H1 (cell line): Measurements from ENCODE around the gene TRIM59. TPM values are rescaled to one million over a fixed set of nuclear protein-coding genes. Genes with fewer than 3 reads are reported as not detected.

Source experiments
- CTCF ChIA-PET: fragments of 300-600 bp; sonication (Branson Sonifier 250); formaldehyde crosslinking; loops from one replicate; lab custom pipeline; 2021; ENCODE audit not compliant: partially characterized antibody; lab: Charles Lee
- POLR2A ChIA-PET: fragments of 300-600 bp; sonication (Branson Sonifier 250); formaldehyde crosslinking; loops from one replicate; lab custom pipeline; 2021; ENCODE audit warnings: inconsistent platforms; ENCODE audit not compliant: partially characterized antibody; lab: Charles Lee
- DNase-seq, 2 experiments: peaks; one replicate each; pipeline versions ENCODE4 v3.0.0 to v3.0.0-alpha.2; 2010 to 2022; ENCODE audit warnings: low spot score in 2 of 2, low read depth in 1 of 2, mixed read lengths in 1 of 2
- FAIRE-seq: peaks from 2 replicates; lab custom pipeline; 2011; peaks lifted over from hg19 to GRCh38; lab: Jason Lieb, UNC
- H2AFZ ChIP-seq: 2 replicates; pipeline ENCODE4 v1.8.1; 2012; ENCODE audit warnings: low read length, inconsistent platforms
- H2AK5ac ChIP-seq: 2 replicates; pipeline ENCODE4 v1.6.1; 2013; ENCODE audit warnings: low read depth, low read length
- H2BK120ac ChIP-seq: replicated peaks from 2 replicates; pipeline ENCODE3; 2013; ENCODE audit warnings: low read depth, low read length, inconsistent platforms
- H2BK12ac ChIP-seq: 2 replicates; pipeline ENCODE4 v1.6.1; 2013; ENCODE audit warnings: low read depth, low read length
- H2BK15ac ChIP-seq: 2 replicates; pipeline ENCODE4 v1.6.1; 2013; ENCODE audit warnings: low read length
- H2BK20ac ChIP-seq: 2 replicates; pipeline ENCODE4 v1.6.1; 2013; ENCODE audit warnings: low read length
- H2BK5ac ChIP-seq: 2 replicates; pipeline ENCODE4 v1.6.1; 2013; ENCODE audit warnings: low read depth, low read length
- H3K14ac ChIP-seq: 2 replicates; pipeline ENCODE4 v1.6.1; 2013; ENCODE audit warnings: inconsistent platforms; ENCODE audit not compliant: insufficient read length
- H3K18ac ChIP-seq: 2 replicates; pipeline ENCODE4 v1.6.1; 2013; ENCODE audit warnings: low read length; ENCODE audit errors: extremely low read depth
- H3K23ac ChIP-seq: 2 replicates; pipeline ENCODE4 v1.6.1; 2013; ENCODE audit warnings: inconsistent platforms; ENCODE audit not compliant: insufficient read length
- H3K23me2 ChIP-seq: 2 replicates; pipeline ENCODE4 v1.6.1; 2013; ENCODE audit warnings: low read depth, low read length
- H3K27ac ChIP-seq: 2 replicates; pipeline ENCODE4 v1.6.1; 2011; ENCODE audit warnings: low read depth, low read length, inconsistent platforms
- H3K27me3 ChIP-seq, 4 experiments: replicated peaks in 1 of 4; 1 replicate in 1 of 4; 2 replicates in 3 of 4; pipeline versions ENCODE4 v1.6.1 to v1.8.1; 2011 to 2013; ENCODE audit warnings: low read length in 3 of 4, mild to moderate bottlenecking in 3 of 4, inconsistent platforms in 2 of 4, mixed read lengths in 2 of 4, moderate library complexity in 1 of 4; ENCODE audit not compliant: control insufficient read depth in 3 of 4, insufficient read depth in 3 of 4; ENCODE audit errors: extremely low read depth in 1 of 4
- H3K36me3 ChIP-seq, 4 experiments: 2 replicates each; pipeline versions ENCODE4 v1.6.1 to v1.8.1; 2011 to 2013; ENCODE audit warnings: mild to moderate bottlenecking in 4 of 4, low read length in 3 of 4, moderate library complexity in 2 of 4, control low read depth in 1 of 4, inconsistent platforms in 1 of 4; ENCODE audit not compliant: insufficient read depth in 4 of 4, control insufficient read depth in 2 of 4
- H3K4ac ChIP-seq: replicated peaks from 2 replicates; pipeline ENCODE3; 2013; ENCODE audit warnings: low read length, low read depth, mixed read lengths, inconsistent platforms; ENCODE audit not compliant: insufficient read length
- H3K4me1 ChIP-seq, 4 experiments: replicated peaks in 1 of 4; 1 replicate in 1 of 4; 2 replicates in 3 of 4; pipeline versions ENCODE4 v1.6.1 to v1.8.1; 2011 to 2013; ENCODE audit warnings: low read length in 3 of 4, inconsistent platforms in 2 of 4, mixed read lengths in 1 of 4; ENCODE audit not compliant: insufficient read depth in 4 of 4, control insufficient read depth in 3 of 4
- H3K4me2 ChIP-seq, 2 experiments: 2 replicates each; pipeline versions ENCODE4 v1.6.1 to v1.8.1; 2011 to 2013; ENCODE audit warnings: low read depth in 2 of 2, low read length in 2 of 2, control low read depth in 1 of 2, inconsistent platforms in 1 of 2, mild to moderate bottlenecking in 1 of 2; ENCODE audit not compliant: insufficient read depth in 1 of 2
- H3K4me3 ChIP-seq, 4 experiments: fragments of 200-600, 300-600 bp in 1 of 4; sonication (generic), shearing (Covaris generic), sonication (Bioruptor Twin) in 1 of 4; 2 replicates each; pipeline versions ENCODE4 v1.5.1 to v1.8.1; 2011 to 2016; ENCODE audit warnings: low read length in 4 of 4, low read depth in 3 of 4, control low read depth in 2 of 4, inconsistent platforms in 2 of 4, mild to moderate bottlenecking in 2 of 4, mixed read lengths in 1 of 4, moderate library complexity in 1 of 4; ENCODE audit not compliant: insufficient read depth in 2 of 4; ENCODE audit errors: extremely low read depth in 1 of 4
- H3K56ac ChIP-seq: replicated peaks from 2 replicates; pipeline ENCODE3; 2013; ENCODE audit warnings: low read depth, mild to moderate bottlenecking, mixed read lengths, low read length, inconsistent platforms; ENCODE audit not compliant: insufficient read length
- H3K79me1 ChIP-seq: 2 replicates; pipeline ENCODE4 v1.6.1; 2013; ENCODE audit warnings: low read depth, low read length, control low read depth
- H3K79me2 ChIP-seq, 2 experiments: 2 replicates each; pipeline versions ENCODE4 v1.6.1 to v1.8.1; 2012 to 2013; ENCODE audit warnings: low read length in 2 of 2, mild to moderate bottlenecking in 2 of 2, inconsistent platforms in 1 of 2; ENCODE audit not compliant: insufficient read depth in 2 of 2, control insufficient read depth in 1 of 2
- H3K9ac ChIP-seq, 4 experiments: replicated peaks in 1 of 4; 1 replicate in 1 of 4; 2 replicates in 3 of 4; pipeline versions ENCODE4 v1.6.1 to v1.8.1; 2011 to 2013; ENCODE audit warnings: low read depth in 3 of 4, low read length in 3 of 4, control low read depth in 2 of 4, mild to moderate bottlenecking in 2 of 4, moderate library complexity in 2 of 4, inconsistent platforms in 1 of 4; ENCODE audit errors: extremely low read depth in 1 of 4
- H3K9me3 ChIP-seq, 2 experiments: 2 replicates each; pipeline versions ENCODE4 v1.6.1 to v1.8.1; 2012 to 2013; ENCODE audit warnings: mild to moderate bottlenecking in 2 of 2, moderate library complexity in 2 of 2, control low read depth in 1 of 2, inconsistent platforms in 1 of 2, low read depth in 1 of 2, low read length in 1 of 2, mixed read lengths in 1 of 2; ENCODE audit not compliant: insufficient read depth in 2 of 2
- H4K20me1 ChIP-seq, 2 experiments: replicated peaks in 1 of 2; 2 replicates each; pipeline versions ENCODE3 to v1.8.1; 2011 to 2013; ENCODE audit warnings: inconsistent platforms in 2 of 2, low read length in 2 of 2, mild to moderate bottlenecking in 1 of 2; ENCODE audit not compliant: insufficient read depth in 2 of 2, control insufficient read depth in 1 of 2
- H4K5ac ChIP-seq: 2 replicates; pipeline ENCODE4 v1.6.1; 2013; ENCODE audit warnings: low read length, low read depth, mixed read lengths, inconsistent platforms; ENCODE audit not compliant: insufficient read length
- H4K8ac ChIP-seq: 2 replicates; pipeline ENCODE4 v1.8.0; 2013; ENCODE audit warnings: mild to moderate bottlenecking, moderate library complexity, low read length, inconsistent platforms; ENCODE audit not compliant: insufficient read depth; ENCODE audit errors: extremely low read depth
- H4K91ac ChIP-seq: replicated peaks from 2 replicates; pipeline ENCODE3; 2013; ENCODE audit warnings: low read length, mixed read lengths, inconsistent platforms; ENCODE audit not compliant: insufficient read length
- CBX5 ChIP-seq: fragments of 300-800, 300-1000 bp; sonication (generic); IDR thresholded peaks from 2 replicates; pipeline ENCODE4 v1.7.1; 2016; ENCODE audit warnings: antibody characterized with exemption, low read length, low read depth
- CREB1 ChIP-seq: IDR thresholded peaks from 2 replicates; pipeline ENCODE4 v1.6.1; 2012; ENCODE audit warnings: inconsistent platforms
- EGR1 ChIP-seq: IDR thresholded peaks from 2 replicates; pipeline ENCODE4 v1.6.1; 2011; ENCODE audit warnings: low read depth, low read length, borderline replicate concordance
- HDAC6 ChIP-seq: IDR thresholded peaks from one replicate; pipeline ENCODE4 v1.7.1; 2012; ENCODE audit warnings: low read depth, mild to moderate bottlenecking, inconsistent platforms, low read length, moderate library complexity
- NANOG ChIP-seq: IDR thresholded peaks from 2 replicates; pipeline ENCODE4 v1.6.1; 2011; ENCODE audit warnings: low read length, low read depth, mild to moderate bottlenecking, inconsistent platforms; ENCODE audit not compliant: insufficient read depth, poor library complexity, severe bottlenecking
- SP1 ChIP-seq: IDR thresholded peaks from 2 replicates; pipeline ENCODE4 v1.6.1; 2011; ENCODE audit warnings: low read depth, low read length
- SP4 ChIP-seq: IDR thresholded peaks from 2 replicates; pipeline ENCODE4 v1.6.1; 2012; ENCODE audit warnings: low read length, inconsistent platforms
- TAF7 ChIP-seq: optimal IDR thresholded peaks from 2 replicates; pipeline ENCODE3; 2011; ENCODE audit warnings: low read depth, mild to moderate bottlenecking, inconsistent platforms, low read length, moderate library complexity, borderline replicate concordance
- TEAD4 ChIP-seq: IDR thresholded peaks from 2 replicates; pipeline ENCODE4 v1.6.1; 2012; ENCODE audit warnings: low read depth, low read length, inconsistent platforms, mixed read lengths
- ZNF274 ChIP-seq: IDR thresholded peaks from 2 replicates; pipeline ENCODE4 v1.7.0; 2012; ENCODE audit warnings: low read length, borderline replicate concordance; ENCODE audit errors: extremely low read depth
- polyA plus RNA-seq, 7 experiments: library from polyadenylated mRNA; depleted of rRNA in 3 of 7; stranded (reverse) in 5 of 7; unstranded in 2 of 7; fragments of >200 nt in 5 of 7; fragments of 200-250 nt in 2 of 7; gene quantifications; 1 replicate in 5 of 7; 2 replicates in 1 of 7; 4 replicates in 1 of 7; pipeline versions ENCODE4 v1.2.1 to v1.2.3, GENCODE V29; 2011 to 2013; ENCODE audit warnings: missing spikeins in 2 of 7, mixed read lengths in 2 of 7
- total RNA-seq: library from RNA; stranded (reverse); fragmentation: NEBNext Ultra II Directional; extraction: Animal tissue kit (Norgen Biotek cat#: 25700); gene quantifications from 2 replicates; pipeline ENCODE4 v1.2.1, GENCODE V29; 2021
- TF ChIP-seq, protein P1 (sequence below): IDR thresholded peaks from 2 replicates; pipeline ENCODE4 v1.6.1; 2012; ENCODE audit warnings: inconsistent platforms

Gene TRIM59
- total and polyA plus RNA-seq, 2 of the 8 experiments (the other 6 are each of a cell fraction or from before 2014, with no cell fraction given), result 11.6 to 53.4 TPM

DNA sequence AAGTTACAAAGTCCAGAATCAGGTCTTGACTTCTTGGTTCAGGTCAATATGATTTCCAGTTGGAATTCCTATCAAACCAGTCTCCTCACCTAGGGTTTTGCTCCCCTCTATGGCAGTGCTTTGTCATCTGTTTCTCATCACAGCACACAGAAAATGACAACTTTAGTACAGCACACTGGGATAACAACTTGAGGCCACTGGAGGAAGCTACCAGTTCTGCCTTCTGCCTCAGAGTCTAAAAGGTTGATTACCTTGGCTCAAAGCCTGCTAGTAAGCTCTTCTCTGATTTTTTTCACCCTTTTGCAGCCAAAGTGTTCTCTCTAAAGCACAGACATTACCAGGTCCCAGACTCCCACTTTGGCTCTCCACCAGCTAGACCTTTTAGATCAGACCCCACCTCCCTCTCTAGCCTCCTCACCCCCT, 24.8 kb upstream of the TRIM59 start:
- Histone ChIP-seq H3K9me3 (peaks cover 14 to 18% of the 10 kb centered on the region in 2 experiments), H3K79me2 (no peaks in the 10 kb centered on the region), H3K23ac (no peak overlapping the region), H4K91ac (no peak overlapping the region), H3K79me1 (no peaks in the 10 kb centered on the region), H3K18ac (no peak overlapping the region), H3K14ac (no peak overlapping the region), H2BK15ac (no peak overlapping the region), H2BK120ac (no peak overlapping the region), H2BK5ac (no peak overlapping the region), H2AK5ac (no peak overlapping the region), H3K56ac (no peak overlapping the region), H3K36me3 (no peaks in the 10 kb centered on the region; a peak in 1 of 8 replicates), H3K4me3 (no peak overlapping the region), H3K4me2 (no peak overlapping the region), H3K27me3 (no peaks in the 10 kb centered on the region), H3K9ac (no peak overlapping the region), H4K8ac (no peak overlapping the region), H2BK12ac (no peak overlapping the region), H2AFZ (no peak overlapping the region), H3K23me2 (no peaks in the 10 kb centered on the region), H3K4ac (no peak overlapping the region), H4K20me1 (no peaks in the 10 kb centered on the region), H4K5ac (no peak overlapping the region), H3K4me1 (no peaks in the 10 kb centered on the region), H2BK20ac (no peak overlapping the region), H3K27ac (no peak overlapping the region)
- DNase-seq (no peak), FAIRE-seq (no peak)
- CTCF ChIA-PET, result interaction anchor here (0.6 to 2.5 kb wide), 3 partner anchors 11 to 449 kb away, joined by 3 to 6 read pairs (median 3); no protein-coding TSS in a partner anchor
- POLR2A ChIA-PET, result interaction anchor here (1.1 kb wide), 1 partner anchor 25 kb away, joined by 5 read pairs; the partner anchor contains the start of gene TRIM59
- no peak for TF ChIP-seq CREB1
- TF ChIP-seq SP1, result no peak
- TF ChIP-seq, protein P1, sequence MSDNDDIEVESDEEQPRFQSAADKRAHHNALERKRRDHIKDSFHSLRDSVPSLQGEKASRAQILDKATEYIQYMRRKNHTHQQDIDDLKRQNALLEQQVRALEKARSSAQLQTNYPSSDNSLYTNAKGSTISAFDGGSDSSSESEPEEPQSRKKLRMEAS, result no peak
- no peak for TF ChIP-seq CBX5
- no peak for TF ChIP-seq SP4
- no peak for TF ChIP-seq TEAD4
- TF ChIP-seq NANOG, result no peak
- no peak for TF ChIP-seq ZNF274
- no peak for TF ChIP-seq HDAC6
- TF ChIP-seq TAF7, result no peak
- no peak for TF ChIP-seq EGR1
